Measurements from ENCODE around the gene DDR2.

DNA sequence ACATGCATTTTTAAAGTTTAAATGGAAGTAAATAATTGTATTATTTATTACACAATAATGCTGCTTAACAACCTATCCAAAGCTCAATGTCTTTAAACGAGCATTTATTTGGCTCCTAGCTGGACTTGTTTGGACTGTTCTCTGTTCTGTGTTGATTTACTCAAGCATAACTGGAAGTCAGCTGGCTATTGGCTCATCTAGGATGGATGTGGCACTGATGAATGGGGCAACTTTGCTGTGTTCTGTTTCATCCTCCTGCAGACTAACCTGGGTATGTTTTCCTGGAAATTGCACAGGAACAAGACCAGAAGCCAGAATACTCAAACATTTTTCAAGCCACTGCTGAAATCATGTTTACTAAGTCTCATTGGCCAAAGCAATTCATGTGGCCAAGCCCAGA, 87.4 kb downstream of the DDR2 start:
- TF ChIP-seq CTCF (IDR thresholded peaks at IDR 0.05; ENCODE audit: borderline replicate concordance, extremely low read depth, low read length, poor library complexity, severe bottlenecking) (no peak), EZH2 (IDR thresholded peaks at IDR 0.05; ENCODE audit: borderline replicate concordance, low read depth, low read length, severe bottlenecking) (no peak)

All from DND-41 (cell line).